ENCODE results near the gene OR5AU1.

The OR5AU1 gene

DNA sequence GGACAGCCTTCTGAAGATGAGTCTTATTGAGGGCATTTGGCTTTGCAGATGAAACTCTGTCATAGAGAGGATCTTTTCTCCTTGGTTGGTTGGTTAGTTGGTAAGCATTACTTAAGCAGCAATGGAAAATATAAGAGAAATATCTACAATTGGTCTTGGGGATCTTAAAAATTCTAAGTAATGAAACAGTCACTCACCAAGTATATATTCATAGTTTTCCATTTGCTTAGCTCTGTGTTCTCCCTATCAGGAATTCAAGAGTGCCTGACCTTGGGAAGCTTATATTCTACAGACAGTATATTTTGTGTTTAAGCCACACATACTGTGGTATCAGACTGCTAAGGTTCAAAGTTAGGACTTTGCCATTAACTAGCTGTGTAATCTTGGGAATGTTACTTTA, at the start of gene OR5AU1:
OR5AU1 (minus strand) TSS at position 101 of the 400 bp plus-strand sequence. CDS start 191 bp downstream, outside the sequence.
- DNase-seq: no peak

- DNase-seq: no peak
These were observed 49.3 kb upstream of the OR5AU1 start for GRCh38 chr14:21205026-21205677.

DNA sequence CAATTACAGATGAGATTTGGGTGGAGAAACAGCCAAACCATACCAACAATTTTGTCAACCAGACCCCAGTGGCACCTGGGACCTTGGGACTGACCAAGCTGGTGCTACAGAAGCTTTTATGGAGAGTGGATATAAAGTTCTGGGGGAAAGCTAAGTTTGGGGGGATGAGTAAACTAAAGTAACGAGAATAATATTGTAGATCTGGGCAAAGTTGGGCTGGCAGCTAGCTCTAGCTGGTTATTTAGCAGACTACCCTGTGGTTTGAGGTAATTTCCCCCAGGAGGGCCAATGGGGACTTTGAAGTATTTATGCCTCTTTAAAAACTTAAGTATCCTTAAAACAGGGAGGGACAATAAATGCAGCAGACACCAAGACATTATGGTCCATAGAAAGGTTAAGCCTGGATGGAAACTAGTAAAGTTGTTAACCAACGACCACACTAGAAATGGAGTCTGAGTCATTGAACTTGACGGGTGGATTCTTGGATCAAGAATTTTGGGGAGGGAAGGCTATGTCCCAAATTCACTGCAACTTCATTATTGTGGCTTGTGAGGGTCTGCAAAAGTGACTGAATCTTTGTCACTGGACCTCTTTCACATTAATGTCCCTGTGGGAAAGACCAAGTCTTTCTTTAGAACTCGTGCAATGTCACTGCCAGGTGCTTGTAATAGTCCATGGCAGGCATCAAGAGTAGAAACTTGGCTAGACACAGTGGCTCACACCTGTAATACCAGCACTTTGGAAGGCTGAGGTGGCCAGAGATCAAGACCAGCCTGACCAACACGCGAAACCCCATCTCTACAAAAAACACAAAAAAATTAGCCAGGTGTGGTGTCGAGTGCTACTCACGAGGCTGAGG, 48.5 kb upstream of the OR5AU1 start:
- DNase-seq: no peak

- DNase-seq: no peak
These were observed 47.8 kb upstream of the OR5AU1 start for GRCh38 chr14:21203470-21204166.

DNA sequence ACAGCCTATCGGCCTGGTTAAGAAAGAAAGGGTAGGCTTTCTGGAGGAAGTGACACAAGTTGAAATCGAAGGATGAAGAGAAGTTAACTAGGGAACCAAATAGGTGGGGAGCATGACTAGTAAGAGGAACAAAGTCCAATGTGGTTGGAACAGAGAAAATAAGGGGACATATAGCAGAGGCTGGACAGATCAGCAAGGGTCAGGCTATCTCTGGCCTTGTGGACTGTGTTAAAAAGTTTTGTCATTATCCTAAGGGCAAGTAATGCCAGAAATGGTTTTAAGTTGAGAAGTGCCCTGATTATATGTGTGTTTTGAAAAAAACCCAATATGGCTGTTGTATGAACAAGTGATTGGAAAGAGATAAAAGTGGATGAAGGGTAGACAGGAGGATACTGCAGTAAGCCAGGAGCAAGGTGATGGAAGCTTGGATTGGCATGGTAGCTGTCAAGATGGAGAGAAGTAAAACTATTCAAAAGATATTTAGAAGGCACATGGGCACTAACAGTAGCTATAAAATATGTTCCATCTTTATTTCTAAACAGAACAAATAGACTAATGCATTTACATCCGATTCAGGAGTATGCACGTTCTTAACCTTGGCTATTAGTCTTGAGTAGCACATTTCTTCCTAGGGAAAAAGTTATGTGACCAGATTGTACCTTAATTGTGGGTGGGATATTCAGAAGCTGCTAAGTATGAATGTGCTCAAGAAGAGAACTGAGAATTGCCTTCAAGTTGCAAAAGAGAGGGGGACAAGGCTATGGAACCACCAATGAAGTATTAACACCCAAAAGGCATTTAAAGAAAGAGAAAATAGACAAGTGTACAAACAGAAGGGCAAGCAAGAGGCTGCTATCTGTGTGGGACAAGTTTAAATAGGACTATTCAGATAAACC, 46.8 kb upstream of the OR5AU1 start:
- DNase-seq: no peak

- DNase-seq: no peak
These were observed 46.0 kb upstream of the OR5AU1 start for GRCh38 chr14:21201732-21202462.

- DNase-seq: no peak
These were observed 45.0 kb upstream of the OR5AU1 start for GRCh38 chr14:21200752-21201461.

DNA sequence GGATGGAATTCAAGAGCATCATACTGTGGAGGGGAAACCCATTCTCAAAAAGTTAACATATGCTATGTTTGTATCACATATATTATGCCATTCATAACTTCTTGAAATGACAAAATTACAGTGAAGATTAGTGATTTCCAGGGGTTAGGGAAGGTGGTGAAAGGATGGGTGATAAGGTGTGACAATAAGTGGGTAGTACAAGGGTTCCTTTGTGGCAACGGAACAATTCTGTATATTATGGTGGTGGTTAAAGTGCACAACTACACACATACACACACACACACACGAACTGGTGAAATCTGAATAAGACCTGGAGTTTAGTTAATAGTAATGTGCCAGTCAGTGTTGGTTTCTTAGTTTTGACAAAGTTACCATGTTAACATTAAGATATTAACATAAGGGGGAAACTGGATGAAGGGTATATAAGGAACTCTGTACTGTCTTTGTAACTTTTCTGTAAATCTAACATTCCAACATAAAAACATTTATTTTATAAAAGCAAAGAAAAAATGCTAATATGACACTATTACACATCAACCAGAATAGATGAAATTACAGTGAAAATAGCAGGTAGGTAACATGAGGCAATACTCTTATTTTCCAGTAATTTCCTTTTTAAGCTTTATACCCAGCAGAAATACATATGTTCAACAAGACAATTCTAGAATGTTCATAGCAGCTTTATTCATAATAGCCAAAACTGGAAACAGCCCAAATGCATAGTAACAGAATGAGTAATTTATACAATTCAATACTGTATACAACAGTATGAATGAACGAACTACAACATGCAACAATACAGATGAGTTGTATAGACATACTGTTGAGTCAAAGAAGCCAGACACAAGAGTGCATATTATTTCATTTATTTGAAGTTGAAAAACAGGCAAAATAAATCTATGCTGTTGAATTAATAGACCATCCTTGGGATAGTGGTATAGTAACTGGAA, 44.0 kb upstream of the OR5AU1 start:
- DNase-seq: no peak

- no peak for DNase-seq
These were observed 41.7 kb upstream of the OR5AU1 start for GRCh38 chr14:21197418-21198205.

DNA sequence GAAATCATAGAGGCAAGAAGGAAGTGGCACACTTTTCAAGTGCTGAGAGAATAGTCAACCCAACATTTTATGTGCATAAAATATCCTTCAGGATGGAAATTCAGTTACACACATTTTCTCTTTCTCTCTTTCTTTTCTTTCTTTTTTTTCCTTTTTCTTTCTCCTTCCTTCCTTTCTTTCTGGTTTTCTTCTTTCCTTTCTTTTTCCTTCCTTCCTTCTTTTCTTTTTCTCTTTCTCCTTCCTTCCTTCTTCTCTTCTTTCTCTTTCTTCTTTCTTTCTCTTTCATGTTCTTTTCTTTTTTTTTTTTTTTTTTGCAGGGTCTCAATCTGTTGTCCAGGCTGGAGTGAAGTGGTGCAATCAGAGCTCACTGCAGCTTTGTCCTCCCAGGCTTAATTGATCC, 38.7 kb upstream of the OR5AU1 start:
- no peak for DNase-seq

DNA sequence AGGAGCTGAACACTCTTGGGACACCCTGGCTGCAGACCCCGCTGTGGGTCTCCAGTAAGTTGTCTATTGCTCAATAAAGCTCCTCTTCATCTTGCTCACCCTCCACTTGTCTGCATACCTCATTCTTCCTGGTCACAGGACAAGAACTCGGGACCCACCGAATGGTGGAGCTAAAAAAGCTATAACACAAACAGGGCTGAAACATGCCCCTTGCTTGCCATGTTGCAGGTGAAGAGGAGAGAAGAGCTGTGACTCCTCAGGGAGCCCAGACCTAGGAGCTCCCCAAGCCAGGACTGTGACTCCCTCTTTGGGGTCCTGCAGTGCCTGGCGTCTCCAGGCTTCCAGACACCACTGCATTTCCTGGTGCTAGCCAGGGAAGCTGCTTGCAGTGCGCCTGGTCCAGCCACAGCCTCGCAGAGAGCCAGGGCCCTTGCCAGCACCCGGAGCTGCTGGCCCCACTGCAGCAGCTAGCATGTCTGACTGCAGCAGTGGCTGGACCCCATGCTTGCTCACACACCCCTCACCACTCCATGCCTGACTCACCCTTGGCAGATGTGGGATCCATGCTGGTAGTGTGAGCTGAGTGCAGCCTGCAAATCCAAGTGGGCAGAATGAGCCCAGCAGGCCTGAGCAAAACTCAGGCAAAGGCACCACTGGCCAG, 37.1 kb upstream of the OR5AU1 start:
- DNase-seq: no peak

GRCh38 chr14:21192447-21192822, 36.6 kb upstream of the OR5AU1 start:
- no peak for DNase-seq

- DNase-seq: peak; percentile 94
These were observed 36.1 kb upstream of the OR5AU1 start for GRCh38 chr14:21191809-21192446.

- no peak for DNase-seq
These were observed 35.5 kb upstream of the OR5AU1 start for GRCh38 chr14:21191261-21191808.

GRCh38 chr14:21185491-21185890, 29.6 kb upstream of the OR5AU1 start:
- no peak for DNase-seq

GRCh38 chr14:21184254-21184653, 28.4 kb upstream of the OR5AU1 start:
- DNase-seq: no peak

GRCh38 chr14:21182166-21182565, 26.3 kb upstream of the OR5AU1 start:
- no peak for DNase-seq

- DNase-seq: no peak
These were observed 15.3 kb upstream of the OR5AU1 start for GRCh38 chr14:21171128-21171527.

All from RPMI8226 (cell line).